Breast epithelium (tissue), 3 donors: ENCODE results near the gene MARVELD3.

Experiments
- CTCF ChIP-seq, 3 donors: fragments of 450-650 bp; IDR thresholded peaks; one replicate each; pipeline ENCODE4 v1.5.1; 2016 to 2017; ENCODE audit warnings: antibody characterized with exemption in 3 of 3, mild to moderate bottlenecking in 3 of 3, moderate library complexity in 3 of 3
- POLR2A ChIP-seq: fragments of 450-650 bp; IDR thresholded peaks from one replicate; pipeline ENCODE4 v1.6.1; 2016; ENCODE audit warnings: antibody characterized with exemption, mild to moderate bottlenecking, moderate library complexity
- POLR2AphosphoS5 ChIP-seq, 3 donors: sonication (generic); formaldehyde crosslinking; IDR thresholded peaks; one replicate each; pipeline ENCODE4 v1.6.1; 2017; ENCODE audit warnings: antibody characterized with exemption in 3 of 3

- no peak for TF ChIP-seq CTCF (IDR thresholded peaks at IDR 0.05)
- TF ChIP-seq POLR2A = no peak
- TF ChIP-seq POLR2AphosphoS5 (IDR thresholded peaks at IDR 0.05) = no peak
These were observed 41.3 kb upstream of the MARVELD3 start for GRCh38 chr16:71584543-71585317.
